H1 (cell line): ENCODE data around the gene GPR25. TPM values are rescaled to one million over a fixed set of nuclear protein-coding genes. Genes with fewer than 3 reads are reported as not detected.

Source experiments
- CTCF ChIA-PET: fragments of 300-600 bp; sonication (Branson Sonifier 250); formaldehyde crosslinking; loops from one replicate; lab custom pipeline; 2021; ENCODE audit not compliant: partially characterized antibody; lab: Charles Lee
- POLR2A ChIA-PET: fragments of 300-600 bp; sonication (Branson Sonifier 250); formaldehyde crosslinking; loops from one replicate; lab custom pipeline; 2021; ENCODE audit warnings: inconsistent platforms; ENCODE audit not compliant: partially characterized antibody; lab: Charles Lee
- DNase-seq, 2 experiments: peaks; one replicate each; pipeline versions ENCODE4 v3.0.0 to v3.0.0-alpha.2; 2010 to 2022; ENCODE audit warnings: low spot score in 2 of 2, low read depth in 1 of 2, mixed read lengths in 1 of 2
- FAIRE-seq: peaks from 2 replicates; lab custom pipeline; 2011; peaks lifted over from hg19 to GRCh38; lab: Jason Lieb, UNC
- H2AFZ ChIP-seq: 2 replicates; pipeline ENCODE4 v1.8.1; 2012; ENCODE audit warnings: low read length, inconsistent platforms
- H2AK5ac ChIP-seq: 2 replicates; pipeline ENCODE4 v1.6.1; 2013; ENCODE audit warnings: low read depth, low read length
- H2BK120ac ChIP-seq: replicated peaks from 2 replicates; pipeline ENCODE3; 2013; ENCODE audit warnings: low read depth, low read length, inconsistent platforms
- H2BK12ac ChIP-seq: 2 replicates; pipeline ENCODE4 v1.6.1; 2013; ENCODE audit warnings: low read depth, low read length
- H2BK15ac ChIP-seq: 2 replicates; pipeline ENCODE4 v1.6.1; 2013; ENCODE audit warnings: low read length
- H2BK20ac ChIP-seq: 2 replicates; pipeline ENCODE4 v1.6.1; 2013; ENCODE audit warnings: low read length
- H2BK5ac ChIP-seq: 2 replicates; pipeline ENCODE4 v1.6.1; 2013; ENCODE audit warnings: low read depth, low read length
- H3K14ac ChIP-seq: 2 replicates; pipeline ENCODE4 v1.6.1; 2013; ENCODE audit warnings: inconsistent platforms; ENCODE audit not compliant: insufficient read length
- H3K18ac ChIP-seq: 2 replicates; pipeline ENCODE4 v1.6.1; 2013; ENCODE audit warnings: low read length; ENCODE audit errors: extremely low read depth
- H3K23ac ChIP-seq: 2 replicates; pipeline ENCODE4 v1.6.1; 2013; ENCODE audit warnings: inconsistent platforms; ENCODE audit not compliant: insufficient read length
- H3K23me2 ChIP-seq: 2 replicates; pipeline ENCODE4 v1.6.1; 2013; ENCODE audit warnings: low read depth, low read length
- H3K27ac ChIP-seq: 2 replicates; pipeline ENCODE4 v1.6.1; 2011; ENCODE audit warnings: low read depth, low read length, inconsistent platforms
- H3K27me3 ChIP-seq, 4 experiments: replicated peaks in 1 of 4; 1 replicate in 1 of 4; 2 replicates in 3 of 4; pipeline versions ENCODE4 v1.6.1 to v1.8.1; 2011 to 2013; ENCODE audit warnings: low read length in 3 of 4, mild to moderate bottlenecking in 3 of 4, inconsistent platforms in 2 of 4, mixed read lengths in 2 of 4, moderate library complexity in 1 of 4; ENCODE audit not compliant: control insufficient read depth in 3 of 4, insufficient read depth in 3 of 4; ENCODE audit errors: extremely low read depth in 1 of 4
- H3K36me3 ChIP-seq, 4 experiments: 2 replicates each; pipeline versions ENCODE4 v1.6.1 to v1.8.1; 2011 to 2013; ENCODE audit warnings: mild to moderate bottlenecking in 4 of 4, low read length in 3 of 4, moderate library complexity in 2 of 4, control low read depth in 1 of 4, inconsistent platforms in 1 of 4; ENCODE audit not compliant: insufficient read depth in 4 of 4, control insufficient read depth in 2 of 4
- H3K4ac ChIP-seq: replicated peaks from 2 replicates; pipeline ENCODE3; 2013; ENCODE audit warnings: low read length, low read depth, mixed read lengths, inconsistent platforms; ENCODE audit not compliant: insufficient read length
- H3K4me1 ChIP-seq, 4 experiments: replicated peaks in 1 of 4; 1 replicate in 1 of 4; 2 replicates in 3 of 4; pipeline versions ENCODE4 v1.6.1 to v1.8.1; 2011 to 2013; ENCODE audit warnings: low read length in 3 of 4, inconsistent platforms in 2 of 4, mixed read lengths in 1 of 4; ENCODE audit not compliant: insufficient read depth in 4 of 4, control insufficient read depth in 3 of 4
- H3K4me2 ChIP-seq, 2 experiments: 2 replicates each; pipeline versions ENCODE4 v1.6.1 to v1.8.1; 2011 to 2013; ENCODE audit warnings: low read depth in 2 of 2, low read length in 2 of 2, control low read depth in 1 of 2, inconsistent platforms in 1 of 2, mild to moderate bottlenecking in 1 of 2; ENCODE audit not compliant: insufficient read depth in 1 of 2
- H3K4me3 ChIP-seq, 4 experiments: fragments of 200-600, 300-600 bp in 1 of 4; sonication (generic), shearing (Covaris generic), sonication (Bioruptor Twin) in 1 of 4; 2 replicates each; pipeline versions ENCODE4 v1.5.1 to v1.8.1; 2011 to 2016; ENCODE audit warnings: low read length in 4 of 4, low read depth in 3 of 4, control low read depth in 2 of 4, inconsistent platforms in 2 of 4, mild to moderate bottlenecking in 2 of 4, mixed read lengths in 1 of 4, moderate library complexity in 1 of 4; ENCODE audit not compliant: insufficient read depth in 2 of 4; ENCODE audit errors: extremely low read depth in 1 of 4
- H3K56ac ChIP-seq: replicated peaks from 2 replicates; pipeline ENCODE3; 2013; ENCODE audit warnings: low read depth, mild to moderate bottlenecking, mixed read lengths, low read length, inconsistent platforms; ENCODE audit not compliant: insufficient read length
- H3K79me1 ChIP-seq: 2 replicates; pipeline ENCODE4 v1.6.1; 2013; ENCODE audit warnings: low read depth, low read length, control low read depth
- H3K79me2 ChIP-seq, 2 experiments: 2 replicates each; pipeline versions ENCODE4 v1.6.1 to v1.8.1; 2012 to 2013; ENCODE audit warnings: low read length in 2 of 2, mild to moderate bottlenecking in 2 of 2, inconsistent platforms in 1 of 2; ENCODE audit not compliant: insufficient read depth in 2 of 2, control insufficient read depth in 1 of 2
- H3K9ac ChIP-seq, 4 experiments: replicated peaks in 1 of 4; 1 replicate in 1 of 4; 2 replicates in 3 of 4; pipeline versions ENCODE4 v1.6.1 to v1.8.1; 2011 to 2013; ENCODE audit warnings: low read depth in 3 of 4, low read length in 3 of 4, control low read depth in 2 of 4, mild to moderate bottlenecking in 2 of 4, moderate library complexity in 2 of 4, inconsistent platforms in 1 of 4; ENCODE audit errors: extremely low read depth in 1 of 4
- H3K9me3 ChIP-seq, 2 experiments: 2 replicates each; pipeline versions ENCODE4 v1.6.1 to v1.8.1; 2012 to 2013; ENCODE audit warnings: mild to moderate bottlenecking in 2 of 2, moderate library complexity in 2 of 2, control low read depth in 1 of 2, inconsistent platforms in 1 of 2, low read depth in 1 of 2, low read length in 1 of 2, mixed read lengths in 1 of 2; ENCODE audit not compliant: insufficient read depth in 2 of 2
- H4K20me1 ChIP-seq, 2 experiments: replicated peaks in 1 of 2; 2 replicates each; pipeline versions ENCODE3 to v1.8.1; 2011 to 2013; ENCODE audit warnings: inconsistent platforms in 2 of 2, low read length in 2 of 2, mild to moderate bottlenecking in 1 of 2; ENCODE audit not compliant: insufficient read depth in 2 of 2, control insufficient read depth in 1 of 2
- H4K5ac ChIP-seq: 2 replicates; pipeline ENCODE4 v1.6.1; 2013; ENCODE audit warnings: low read length, low read depth, mixed read lengths, inconsistent platforms; ENCODE audit not compliant: insufficient read length
- H4K8ac ChIP-seq: 2 replicates; pipeline ENCODE4 v1.8.0; 2013; ENCODE audit warnings: mild to moderate bottlenecking, moderate library complexity, low read length, inconsistent platforms; ENCODE audit not compliant: insufficient read depth; ENCODE audit errors: extremely low read depth
- H4K91ac ChIP-seq: replicated peaks from 2 replicates; pipeline ENCODE3; 2013; ENCODE audit warnings: low read length, mixed read lengths, inconsistent platforms; ENCODE audit not compliant: insufficient read length
- BCL11A ChIP-seq, 2 experiments: IDR thresholded peaks; one replicate each; pipeline ENCODE4 v1.6.1; 2011; ENCODE audit warnings: low read depth in 2 of 2, low read length in 2 of 2, mild to moderate bottlenecking in 2 of 2
- HDAC2 ChIP-seq, 2 experiments: fragments of 300-600 bp in 1 of 2; sonication (generic) in 1 of 2; IDR thresholded peaks; 2 replicates each; pipeline ENCODE4 v1.6.1; 2011 to 2012; ENCODE audit warnings: low read depth in 2 of 2, low read length in 2 of 2, mild to moderate bottlenecking in 2 of 2, moderate library complexity in 2 of 2, borderline replicate concordance in 1 of 2, inconsistent platforms in 1 of 2
- JUN ChIP-seq: IDR thresholded peaks from 2 replicates; pipeline ENCODE4 v1.6.1; 2011; ENCODE audit warnings: low read depth, mild to moderate bottlenecking, improper control_type of control experiment, low read length
- RXRA ChIP-seq: IDR thresholded peaks from 2 replicates; pipeline ENCODE4 v1.6.1; 2011; ENCODE audit warnings: low read depth, mild to moderate bottlenecking, low read length, moderate library complexity; ENCODE audit not compliant: insufficient read depth
- SIN3A ChIP-seq, 2 experiments: IDR thresholded peaks in 1 of 2; conservative IDR thresholded peaks in 1 of 2; 2 replicates each; pipeline ENCODE4 v1.6.1; 2011 to 2012; ENCODE audit warnings: low read length in 2 of 2, improper control_type of control experiment in 1 of 2, low read depth in 1 of 2, mild to moderate bottlenecking in 1 of 2
- SIRT6 ChIP-seq: IDR thresholded peaks from one replicate; pipeline ENCODE4 v1.7.1; 2012; ENCODE audit warnings: low read length, inconsistent platforms
- SP1 ChIP-seq: IDR thresholded peaks from 2 replicates; pipeline ENCODE4 v1.6.1; 2011; ENCODE audit warnings: low read depth, low read length
- SP2 ChIP-seq: IDR thresholded peaks from 2 replicates; pipeline ENCODE4 v1.6.1; 2012; ENCODE audit warnings: mild to moderate bottlenecking, low read length, inconsistent platforms
- SUZ12 ChIP-seq: fragments of 200-600 bp; sonication (generic); IDR thresholded peaks from 2 replicates; pipeline ENCODE4 v1.6.1; 2012; ENCODE audit warnings: mild to moderate bottlenecking, inconsistent platforms, low read length, moderate library complexity, mixed read lengths
- TAF7 ChIP-seq: optimal IDR thresholded peaks from 2 replicates; pipeline ENCODE3; 2011; ENCODE audit warnings: low read depth, mild to moderate bottlenecking, inconsistent platforms, low read length, moderate library complexity, borderline replicate concordance
- TCF12 ChIP-seq: IDR thresholded peaks from 2 replicates; pipeline ENCODE4 v1.6.1; 2011; ENCODE audit warnings: low read depth, mild to moderate bottlenecking, low read length
- TEAD4 ChIP-seq: IDR thresholded peaks from 2 replicates; pipeline ENCODE4 v1.6.1; 2012; ENCODE audit warnings: low read depth, low read length, inconsistent platforms, mixed read lengths
- ZNF274 ChIP-seq: IDR thresholded peaks from 2 replicates; pipeline ENCODE4 v1.7.0; 2012; ENCODE audit warnings: low read length, borderline replicate concordance; ENCODE audit errors: extremely low read depth
- WGBS, 2 experiments: shearing (Covaris generic) in 1 of 2; methylation state at CpG; one replicate each; pipeline versions ENCODE4 v1.1.6 to v1.1.7; 2013 to 2015; ENCODE audit warnings: low lambda C conversion rate in 2 of 2, mixed read lengths in 2 of 2, inconsistent platforms in 1 of 2, low coverage in 1 of 2, missing lambda C conversion rate in 1 of 2; ENCODE audit not compliant: insufficient replicate concordance in 2 of 2, insufficient coverage in 1 of 2, insufficient read length in 1 of 2; ENCODE audit errors: extremely low coverage in 1 of 2, missing lambda C conversion rate in 1 of 2; 5-methylcytosine and 5-hydroxymethylcytosine counted together
- polyA plus RNA-seq, 7 experiments: library from polyadenylated mRNA; depleted of rRNA in 3 of 7; stranded (reverse) in 5 of 7; unstranded in 2 of 7; fragments of >200 nt in 5 of 7; fragments of 200-250 nt in 2 of 7; gene quantifications; 1 replicate in 5 of 7; 2 replicates in 1 of 7; 4 replicates in 1 of 7; pipeline versions ENCODE4 v1.2.1 to v1.2.3, GENCODE V29; 2011 to 2013; ENCODE audit warnings: missing spikeins in 2 of 7, mixed read lengths in 2 of 7
- total RNA-seq: library from RNA; stranded (reverse); fragmentation: NEBNext Ultra II Directional; extraction: Animal tissue kit (Norgen Biotek cat#: 25700); gene quantifications from 2 replicates; pipeline ENCODE4 v1.2.1, GENCODE V29; 2021

Gene GPR25
- total and polyA plus RNA-seq, 2 of the 8 experiments (the other 6 are each of a cell fraction or from before 2014, with no cell fraction given) = not detected

GRCh38 chr1:200861937-200862647 is 10.7 kb upstream of the GPR25 start:
- POLR2A ChIA-PET = interaction anchor here (0.6 kb wide), 1 partner anchor 8 kb away, joined by 3 read pairs; no protein-coding TSS in a partner anchor
- no peak overlapping the region for H2BK12ac ChIP-seq
- TF ChIP-seq TEAD4 = no peak
- no peak for TF ChIP-seq HDAC2 (IDR thresholded peaks at IDR 0.05; ENCODE audit: borderline replicate concordance in 1 of 2, low read depth in 2 of 2, low read length in 2 of 2)
- TF ChIP-seq JUN = no peak
- TF ChIP-seq SP2 = no peak
- TF ChIP-seq ZNF274 = no peak
- TF ChIP-seq TCF12 = no peak
- no peak for TF ChIP-seq SUZ12
- TF ChIP-seq TAF7 = no peak
- TF ChIP-seq SIN3A (conservative IDR thresholded peaks at IDR 0.05 in 1 of 2, IDR thresholded peaks at IDR 0.05 in 1 of 2; ENCODE audit: low read depth in 1 of 2, low read length in 2 of 2) = no peak
- TF ChIP-seq RXRA = no peak
- no peak for TF ChIP-seq SIRT6
- TF ChIP-seq SP1 = no peak
- no peak for TF ChIP-seq BCL11A (IDR thresholded peaks at IDR 0.05; ENCODE audit: low read depth in 2 of 2, low read length in 2 of 2)

More at GRCh38 chr1:200861937-200862647, 10.7 kb upstream of the GPR25 start:
- Histone ChIP-seq H2BK120ac (no peak overlapping the region), H4K5ac (no peak overlapping the region), H3K18ac (no peak overlapping the region), H3K27ac (no peak overlapping the region), H3K23me2 (no peaks in the 10 kb centered on the region), H2BK15ac (no peak overlapping the region), H4K20me1 (no peaks in the 10 kb centered on the region), H3K36me3 (peaks cover 0 to 16% (median 5%) of the 10 kb centered on the region in 4 experiments; a peak in 3 of 8 replicates), H3K9me3 (no peaks in the 10 kb centered on the region), H3K14ac (no peak overlapping the region), H2BK5ac (no peak overlapping the region), H3K23ac (no peak overlapping the region), H4K8ac (no peak overlapping the region), H3K56ac (no peak overlapping the region), H3K79me2 (no peaks in the 10 kb centered on the region), H3K4me3 (no peak overlapping the region), H2BK20ac (no peak overlapping the region), H3K27me3 (no peaks in the 10 kb centered on the region), H3K4ac (no peak overlapping the region), H3K4me1 (no peaks in the 10 kb centered on the region), H3K4me2 (no peak overlapping the region), H3K9ac (no peak overlapping the region), H3K79me1 (no peaks in the 10 kb centered on the region), H2AFZ (no peak overlapping the region), H4K91ac (no peak overlapping the region), H2AK5ac (no peak overlapping the region)
- 93% methylated on average over 2 of the region's 2 CpGs; no CpG with 5 or more reads in 1 of the 2 experiments for WGBS, 2 experiments
- CTCF ChIA-PET = interaction anchor here (0.5 to 1.2 kb wide), 4 partner anchors 13 to 159 kb away, joined by 3 to 4 read pairs (median 4); no protein-coding TSS in a partner anchor
- no peak for FAIRE-seq
- no peak for DNase-seq
